ENCODE results near the gene DERL3.
A peak's percentile ranks its signal among the peaks of the same experiment; 100 is the strongest.

DERL3 gene

DNA sequence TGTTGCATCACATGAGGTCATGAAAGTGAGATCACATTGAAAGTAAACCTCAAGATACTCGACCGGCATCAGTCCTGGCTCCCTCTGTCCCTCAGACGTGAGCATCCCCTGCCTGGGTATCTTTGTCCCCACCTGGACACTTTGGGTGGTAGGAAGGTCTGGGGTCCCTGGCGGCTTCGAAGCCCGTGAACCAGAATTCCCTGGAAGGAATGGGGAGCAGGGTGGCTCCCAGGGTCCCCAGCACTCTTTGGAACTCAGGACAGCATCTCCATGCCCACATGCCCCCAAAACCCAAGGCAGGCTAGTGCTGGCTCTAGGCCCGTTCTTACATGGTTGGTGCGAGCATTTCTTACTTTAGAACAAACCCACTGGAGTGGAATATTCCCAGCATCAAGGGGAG lies 7.5 kb downstream of the DERL3 start:
- DNase-seq (ENCODE audit: low read depth): no peak

DNA sequence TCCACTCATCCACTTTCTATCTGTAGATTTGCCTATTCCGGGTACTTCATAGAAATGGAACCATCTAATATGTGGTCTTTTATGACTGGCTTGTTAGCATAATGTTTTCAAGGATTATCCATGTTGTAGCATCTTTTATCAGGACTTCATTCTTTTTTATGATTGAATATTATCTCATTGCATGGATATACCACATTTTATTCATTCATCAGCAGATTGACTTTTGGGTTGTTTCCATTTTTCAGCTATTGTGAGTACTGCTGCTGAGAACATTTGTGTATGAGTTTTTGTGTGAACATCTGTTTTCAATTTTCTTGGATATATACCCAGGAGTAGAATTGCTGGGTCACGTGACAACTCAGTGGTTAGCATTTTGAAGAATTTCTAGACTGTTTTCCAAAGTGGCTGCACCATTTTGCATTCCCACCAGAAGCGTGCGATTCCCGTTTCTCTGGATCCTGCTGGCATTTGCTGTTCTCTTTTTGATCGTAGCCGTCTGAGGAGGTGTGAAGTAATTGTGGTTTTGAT lies 8.9 kb downstream of the DERL3 start:
- DNase-seq (ENCODE audit: low read depth): peak; percentile 84

DNA sequence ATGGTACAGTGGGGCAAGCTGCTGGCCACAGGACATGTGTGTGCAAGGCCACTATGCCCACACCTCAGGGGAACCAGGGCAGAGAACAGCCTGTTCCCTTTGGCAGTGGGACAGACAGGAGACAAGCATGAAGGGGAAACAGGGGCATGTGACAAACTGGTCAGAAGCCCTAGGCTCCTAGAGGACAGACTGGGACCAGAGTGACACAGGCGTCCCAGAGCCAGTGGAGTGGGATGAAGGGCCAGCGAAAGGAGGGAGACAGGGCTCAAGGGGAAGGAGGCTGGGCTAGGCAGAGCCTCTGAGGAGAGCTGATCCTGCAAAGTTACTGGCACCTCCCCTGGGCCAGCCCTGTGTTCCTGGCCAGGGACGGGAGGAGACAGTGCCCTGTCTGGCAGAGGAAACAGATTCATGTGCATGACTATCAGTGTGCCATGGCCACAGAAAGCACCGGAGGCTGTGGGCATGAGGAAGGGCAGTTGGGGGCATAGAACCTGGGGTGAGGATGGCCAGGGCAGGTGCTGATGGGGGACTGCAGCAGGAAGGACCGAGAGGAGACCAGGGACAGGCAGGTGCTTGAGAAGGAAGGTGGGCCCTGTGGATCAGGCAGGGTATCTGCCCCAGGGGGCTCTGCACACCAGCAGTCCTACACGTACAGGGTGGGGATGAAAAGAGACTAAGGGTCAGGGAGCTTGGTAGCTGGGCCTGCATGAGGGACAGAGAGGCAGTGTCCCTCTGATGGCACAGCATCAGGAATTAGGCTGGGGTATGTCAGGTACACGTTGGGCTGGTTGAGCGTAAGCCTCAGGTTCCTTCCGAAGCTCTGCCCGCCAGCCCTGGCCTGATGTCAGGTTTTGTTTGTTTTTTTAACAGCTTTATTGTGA lies 9.8 kb downstream of the DERL3 start:
- DNase-seq (ENCODE audit: low read depth): no peak

DNA sequence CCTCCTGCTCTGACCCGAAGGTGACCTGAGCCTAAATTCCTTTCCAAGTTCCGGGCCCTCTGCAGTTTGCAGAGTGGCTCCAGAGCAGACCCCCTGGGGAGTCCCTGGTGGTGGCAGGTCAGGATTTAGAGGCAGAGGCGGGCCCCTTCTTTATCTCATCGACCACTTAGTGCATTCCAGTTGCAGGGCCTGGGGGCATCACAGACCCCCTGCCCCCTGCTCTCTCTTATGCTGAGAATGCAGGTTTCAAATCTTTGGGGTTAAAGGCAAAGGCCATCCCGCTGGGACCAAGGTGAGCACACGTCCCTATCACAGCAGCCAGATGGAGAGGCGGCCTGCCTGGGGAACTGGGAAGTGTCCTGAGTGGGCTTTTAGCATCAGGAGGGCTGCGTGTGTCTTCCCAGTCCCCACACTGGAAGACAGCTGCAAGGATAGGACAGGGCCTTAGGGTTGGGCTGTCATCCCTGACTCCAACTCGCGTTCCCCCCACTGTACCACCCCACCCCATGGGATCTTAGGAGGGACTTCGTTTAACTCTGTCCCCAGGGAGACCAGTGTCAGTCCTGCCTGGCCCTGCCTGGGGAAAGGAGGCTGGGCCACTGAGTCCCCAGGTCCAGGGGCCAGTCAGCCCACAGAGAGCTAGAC lies 11.3 kb downstream of the DERL3 start:
- no peak for DNase-seq (ENCODE audit: low read depth)

DNA sequence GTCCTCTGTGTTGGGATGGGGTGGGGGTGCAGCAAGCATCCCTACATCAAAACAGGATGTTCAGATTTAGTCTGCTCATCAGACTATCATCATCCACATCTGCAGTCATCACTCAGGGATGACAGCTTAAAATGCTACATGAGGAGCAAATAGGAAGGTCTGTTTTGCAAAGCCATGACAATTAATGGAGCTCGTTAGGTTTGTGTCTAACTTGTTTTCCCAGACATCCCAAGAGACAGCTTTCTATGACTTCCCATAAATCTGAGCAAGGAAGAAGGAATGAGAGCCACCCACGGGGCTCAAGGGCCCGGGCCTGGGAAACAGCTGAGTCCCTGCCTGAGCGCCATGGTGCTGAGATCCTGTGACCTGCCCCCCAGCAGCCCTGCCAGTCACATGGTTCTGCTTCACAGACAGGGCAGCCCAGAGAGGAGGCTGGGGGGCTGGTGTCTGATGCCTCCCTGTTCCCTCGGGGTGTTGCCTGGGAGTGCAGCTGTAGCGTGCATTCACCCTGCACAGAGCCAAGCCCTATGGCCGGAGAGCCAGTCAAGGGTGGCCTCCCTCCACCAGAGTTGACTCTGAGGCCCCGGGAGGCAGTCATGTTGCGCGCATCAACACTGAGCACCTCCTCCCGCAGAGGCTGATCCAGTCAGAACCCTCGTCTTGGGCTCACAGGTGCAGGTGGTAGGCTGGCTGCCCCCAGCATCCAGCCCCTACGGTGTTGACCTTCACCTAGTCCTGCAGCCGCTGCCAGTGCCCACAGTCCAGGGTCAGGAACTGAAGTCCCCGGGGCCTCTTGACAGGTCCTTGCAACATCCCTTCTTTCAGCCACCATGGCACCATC lies 12.1 kb downstream of the DERL3 start:
- DNase-seq (ENCODE audit: low read depth): no peak

DNA sequence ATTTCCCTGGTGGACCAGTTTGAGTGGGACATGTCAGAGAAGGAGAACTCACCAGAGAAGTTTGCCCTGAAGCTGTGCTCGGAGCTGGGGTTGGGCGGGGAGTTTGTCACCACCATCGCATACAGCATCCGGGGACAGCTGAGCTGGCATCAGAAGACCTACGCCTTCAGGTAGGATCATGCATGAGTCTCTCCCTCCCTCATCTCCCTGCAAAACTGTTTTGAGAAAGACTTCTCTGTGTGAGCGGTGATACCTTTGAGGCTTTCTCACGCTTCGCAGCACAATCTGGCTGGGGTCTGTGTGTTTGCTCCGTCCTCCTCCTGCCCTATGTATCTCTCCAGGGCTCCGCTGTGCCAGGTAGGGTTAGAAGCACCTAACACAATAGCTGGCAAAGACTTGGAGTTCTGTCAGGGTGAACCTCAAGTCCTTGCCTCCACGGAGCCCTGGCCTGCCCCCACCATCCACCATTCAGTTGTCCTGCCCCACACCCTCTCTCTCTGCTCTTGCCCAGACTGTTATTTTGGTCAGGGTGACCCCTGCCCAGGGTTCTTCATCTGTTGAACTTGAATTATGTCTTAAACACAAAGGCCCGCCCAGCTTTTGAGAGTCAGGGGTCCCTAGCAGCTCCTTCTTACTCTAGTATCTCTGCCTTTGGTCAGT lies 13.4 kb downstream of the DERL3 start:
- no peak for DNase-seq (ENCODE audit: low read depth)

DNA sequence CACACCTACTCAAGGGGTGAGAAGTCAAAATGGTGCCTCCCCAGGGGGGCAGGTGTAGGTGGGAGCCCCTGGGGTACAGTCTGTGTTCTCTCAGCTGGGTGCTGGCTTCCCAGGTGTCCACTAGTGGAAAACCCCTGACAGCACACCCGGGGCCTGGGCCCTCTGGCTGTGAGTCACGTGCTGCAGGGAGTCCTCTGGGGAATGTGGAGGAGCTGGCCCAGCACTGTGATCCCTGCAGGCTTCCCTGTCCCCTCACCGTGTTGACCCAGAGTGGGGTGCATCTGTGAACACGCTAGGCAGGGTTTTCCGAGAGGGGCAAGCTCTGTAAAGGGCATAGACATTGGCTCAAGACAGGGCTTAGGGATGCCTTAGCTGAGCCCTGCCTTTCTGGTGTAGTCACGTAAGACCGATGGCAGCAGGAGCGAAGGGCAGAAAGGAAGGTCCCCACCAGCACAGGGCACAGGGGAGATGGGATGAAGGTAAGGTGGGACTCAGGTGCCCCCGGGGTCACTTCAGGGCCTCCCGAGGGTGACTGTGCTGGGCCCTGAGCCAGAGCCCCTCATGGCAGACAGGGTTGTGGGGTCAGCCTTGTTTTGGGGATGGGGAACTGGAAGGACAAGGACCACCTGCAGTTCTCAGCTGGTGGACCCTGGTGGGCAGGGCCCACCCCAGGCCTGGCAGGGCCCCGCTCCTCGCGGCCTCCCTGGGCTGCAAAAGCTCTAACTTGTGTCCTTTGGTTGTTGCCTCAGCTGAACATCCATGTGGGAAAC lies 14.1 kb downstream of the DERL3 start:
- no peak for DNase-seq (ENCODE audit: low read depth)

DNA sequence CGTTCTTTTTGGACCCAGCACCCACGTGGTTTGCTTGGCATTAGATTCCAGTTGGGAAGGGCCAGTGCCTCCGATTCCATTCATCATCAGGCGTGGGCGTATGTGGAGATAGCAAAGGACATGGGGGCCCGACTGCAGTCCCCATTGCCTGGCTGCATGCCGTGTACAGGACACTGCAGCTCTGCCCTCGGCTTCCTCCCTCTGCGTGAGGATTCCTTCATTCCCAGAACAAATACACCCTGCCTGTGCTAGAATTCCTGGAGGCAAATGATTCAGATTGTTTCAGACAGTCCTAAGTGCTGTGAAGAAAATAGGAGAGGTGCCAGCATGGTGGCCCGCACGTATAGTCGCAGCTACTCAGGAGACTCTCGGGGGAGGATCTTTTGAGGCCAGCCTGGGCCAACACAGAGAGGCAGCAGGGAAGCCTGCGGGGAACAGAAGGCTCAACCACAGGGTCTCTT lies 15.4 kb downstream of the DERL3 start:
- no peak for DNase-seq (ENCODE audit: low read depth)

DNA sequence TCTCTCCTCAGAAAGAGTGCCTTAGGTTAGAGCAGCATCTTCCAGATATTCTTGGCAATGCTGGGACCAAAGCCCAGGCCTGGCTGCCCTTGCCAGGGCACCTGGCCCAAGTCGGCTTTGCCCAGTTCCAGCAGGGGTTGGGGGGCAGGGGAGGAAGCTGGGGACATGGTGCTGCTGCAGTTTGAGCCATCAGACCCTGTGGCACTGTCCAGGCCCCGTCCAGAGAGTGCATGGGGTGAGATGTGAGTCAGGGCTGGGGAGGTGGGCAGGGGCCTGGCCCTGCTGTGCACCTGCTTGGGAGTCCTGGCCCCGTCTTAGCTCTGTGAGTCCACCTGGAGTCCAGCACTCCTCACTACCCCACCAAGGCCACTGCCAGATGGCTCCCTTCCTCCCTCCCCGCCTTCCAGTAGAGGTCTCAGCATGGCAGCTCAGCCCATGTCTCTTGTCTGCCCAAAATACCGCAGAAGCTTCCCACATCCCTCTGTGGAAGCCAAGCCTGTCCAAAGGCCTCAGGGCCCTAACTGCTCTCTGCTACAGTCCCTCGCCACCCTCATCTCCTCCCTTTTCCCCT lies 16.6 kb downstream of the DERL3 start:
- DNase-seq (ENCODE audit: low read depth): no peak

DNA sequence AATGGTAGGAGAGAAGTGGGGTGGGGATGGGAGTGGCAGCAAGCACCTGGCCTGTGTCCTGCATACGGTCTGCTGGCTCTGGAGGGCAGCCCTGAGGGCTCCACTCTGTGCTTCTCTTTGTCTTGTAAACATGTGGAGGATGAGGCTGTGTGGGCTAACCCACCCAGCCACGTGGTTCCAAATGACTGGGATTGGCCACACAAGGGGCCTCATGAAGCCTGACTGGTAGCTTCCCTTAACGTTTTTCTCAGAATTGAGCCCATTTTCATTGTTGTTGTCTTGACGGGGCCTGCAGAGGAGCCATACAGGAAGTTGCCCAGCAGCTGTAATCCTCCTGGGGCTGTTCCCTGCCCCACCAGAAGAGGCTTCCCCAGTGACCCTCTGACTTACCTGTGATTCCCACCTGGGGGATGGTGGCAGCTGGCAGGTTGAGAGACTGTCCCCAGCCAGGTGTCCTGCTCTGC lies 18.0 kb downstream of the DERL3 start:
- no peak for DNase-seq (ENCODE audit: low read depth)

DNA sequence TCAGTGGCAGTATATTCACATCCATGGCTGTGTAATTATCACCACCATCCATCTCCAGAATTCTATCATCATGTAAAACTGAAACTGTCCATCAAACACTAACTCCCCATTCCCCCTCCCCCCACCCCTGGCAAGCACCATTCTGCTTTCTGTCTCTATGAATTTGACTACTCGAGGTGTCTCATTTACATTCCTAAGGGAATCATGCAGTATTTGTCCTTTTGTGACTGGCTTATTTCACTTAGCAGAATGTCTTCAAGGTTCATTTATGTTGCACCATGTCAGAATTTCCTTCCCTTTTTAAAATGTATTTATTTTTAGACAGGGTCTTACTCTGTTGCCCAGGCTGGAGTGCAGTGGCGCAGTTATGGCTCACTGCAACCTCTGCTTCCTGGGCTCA lies 20.3 kb downstream of the DERL3 start:
- DNase-seq (ENCODE audit: low read depth): no peak

DNA sequence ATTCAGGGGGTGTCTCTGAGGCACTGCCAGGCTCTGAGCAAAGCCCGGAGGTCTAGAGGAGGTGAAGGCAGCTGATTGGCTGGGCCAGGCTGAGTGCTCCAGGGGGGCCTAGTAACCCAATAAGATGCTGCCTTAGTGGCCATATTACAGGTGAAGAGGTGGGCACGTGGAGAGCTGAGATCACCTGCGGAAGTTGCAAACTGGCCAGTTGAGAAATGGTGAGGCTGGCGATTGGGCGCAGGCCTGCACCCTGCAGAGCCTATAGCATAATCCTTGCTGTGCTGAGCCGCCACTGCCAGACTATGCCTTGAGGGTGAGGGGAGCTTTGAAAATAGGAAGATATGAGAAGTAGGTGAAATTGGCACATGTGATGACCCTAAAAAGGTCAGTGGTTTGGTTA lies 21.7 kb downstream of the DERL3 start:
- DNase-seq (ENCODE audit: low read depth): no peak

DNA sequence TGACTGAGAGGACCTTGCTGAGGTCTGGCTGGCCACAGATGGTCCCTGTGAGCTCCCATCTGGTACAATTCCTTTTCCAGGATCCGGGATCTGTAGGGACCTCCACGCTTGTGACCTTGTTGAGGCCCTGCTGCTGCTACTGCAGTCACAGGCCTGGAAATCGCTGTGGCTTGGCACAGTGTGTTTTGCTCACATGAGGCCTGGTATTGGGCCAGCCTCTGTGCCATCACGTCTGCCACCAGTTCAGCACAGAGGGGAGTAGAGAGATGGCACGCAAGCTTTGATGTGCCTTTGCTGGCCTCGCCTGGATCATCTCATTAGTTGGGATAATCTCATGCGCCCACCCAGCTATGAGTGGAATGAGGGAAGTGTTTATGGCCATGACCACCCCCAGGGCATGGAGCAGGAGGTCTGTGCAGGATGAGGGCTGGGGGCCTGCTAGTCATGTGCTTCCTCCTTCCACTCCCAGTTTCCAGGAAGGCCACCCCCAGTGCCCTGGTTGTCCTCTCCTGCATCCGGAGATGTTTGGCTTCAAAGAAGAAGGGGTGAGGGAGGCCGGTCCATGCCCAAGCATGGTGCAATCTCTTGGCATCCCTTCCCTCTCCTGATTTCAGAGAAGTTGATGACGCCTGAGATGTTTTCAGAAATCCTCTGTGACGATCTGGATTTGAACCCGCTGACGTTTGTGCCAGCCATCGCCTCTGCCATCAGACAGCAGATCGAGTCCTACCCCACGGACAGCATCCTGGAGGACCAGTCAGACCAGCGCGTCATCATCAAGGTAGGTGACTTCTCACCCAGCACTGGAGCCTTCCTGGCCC lies 22.4 kb downstream of the DERL3 start:
- no peak for DNase-seq (ENCODE audit: low read depth)

DNA sequence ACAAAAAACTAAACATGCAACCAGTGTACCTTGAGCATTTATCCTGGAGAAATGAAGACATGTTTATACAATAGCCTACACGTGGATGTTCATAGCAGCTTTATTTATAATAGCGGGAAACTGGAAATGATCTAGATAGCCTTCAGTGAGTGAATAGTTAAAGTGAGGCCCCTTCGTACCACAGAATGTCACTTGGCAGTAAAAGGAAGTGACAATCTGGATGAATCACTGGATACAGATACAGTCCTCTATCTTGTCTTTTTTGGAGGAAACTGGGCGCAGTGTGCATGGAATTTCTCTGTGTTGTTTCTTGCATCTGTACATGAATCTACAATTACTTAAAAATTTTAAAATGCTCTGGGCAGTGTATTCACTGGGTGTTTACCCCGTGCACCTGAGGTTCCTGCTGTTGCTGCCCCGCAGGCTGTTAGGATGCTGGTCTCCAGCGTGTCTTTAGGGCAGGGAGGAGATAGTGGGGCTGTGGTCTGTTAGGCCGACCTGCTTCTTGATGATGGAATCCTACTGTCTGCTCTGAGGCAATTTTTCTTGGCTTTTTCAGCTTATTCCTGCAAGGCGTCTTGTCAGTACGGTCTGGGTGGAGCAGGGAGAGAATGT lies 23.2 kb downstream of the DERL3 start:
- no peak for DNase-seq (ENCODE audit: low read depth)

DNA sequence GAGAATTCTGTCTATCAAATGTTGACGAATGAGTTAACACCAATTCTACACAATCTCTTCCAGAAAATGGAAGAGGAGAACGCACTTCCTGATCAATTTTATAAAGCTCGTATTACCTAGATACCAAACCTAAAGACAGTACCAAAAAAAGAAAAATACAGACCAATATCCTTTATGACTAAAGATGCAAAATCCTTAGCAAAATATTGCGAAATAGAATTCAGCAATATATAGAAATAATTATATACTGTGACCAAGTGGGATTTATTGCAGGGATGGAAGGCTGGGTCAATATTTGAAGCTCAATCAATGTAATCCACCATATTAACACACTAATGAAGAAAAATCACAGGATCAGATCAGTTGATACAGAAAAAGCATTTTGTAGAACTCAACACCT lies 26.4 kb downstream of the DERL3 start:
- DNase-seq (ENCODE audit: low read depth): no peak

DNA sequence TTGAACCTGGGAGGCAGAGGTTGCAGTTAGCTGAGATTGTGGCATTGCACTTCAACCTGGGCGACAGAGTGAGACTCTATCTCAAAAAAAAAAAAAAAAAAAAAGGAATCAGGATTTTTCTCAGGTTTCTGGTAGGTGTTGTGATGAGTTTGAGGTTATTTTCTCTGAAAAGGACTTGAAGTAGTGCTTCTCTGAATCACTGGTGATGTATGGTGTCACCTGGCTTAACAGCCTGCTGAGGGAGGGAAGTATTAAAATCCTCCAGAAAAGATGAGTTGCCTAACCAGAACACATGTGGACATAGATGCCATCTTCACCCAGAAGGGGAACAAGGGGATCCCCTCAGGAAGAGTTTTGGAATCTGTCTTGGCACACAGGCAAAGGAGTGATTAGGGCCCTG lies 32.0 kb downstream of the DERL3 start:
- DNase-seq (ENCODE audit: low read depth): no peak

DNA sequence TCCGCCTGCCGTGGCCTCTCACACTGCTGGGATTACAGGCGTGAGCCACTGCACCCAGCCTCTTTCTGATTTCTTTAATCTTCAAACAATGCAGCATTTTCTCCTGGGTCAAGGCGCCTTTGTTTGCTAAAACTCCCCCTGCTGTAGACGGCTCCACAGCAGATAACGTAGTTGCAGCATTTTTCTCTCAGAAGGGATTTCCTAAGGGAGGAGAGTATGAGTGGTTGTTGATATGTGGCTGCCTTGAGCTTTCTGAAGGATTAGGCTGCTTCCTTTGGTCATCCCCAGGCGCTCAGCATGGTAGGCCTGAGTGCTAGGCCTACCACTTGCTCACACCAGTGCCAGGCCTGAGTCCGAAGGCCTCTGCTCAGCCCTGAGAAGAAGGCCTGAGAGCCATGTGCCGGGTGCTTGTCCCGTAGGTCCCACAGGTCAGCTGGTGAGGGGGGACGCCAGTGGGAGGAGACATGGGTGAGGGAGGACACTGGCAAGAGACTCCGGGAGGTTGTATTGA lies 34.0 kb downstream of the DERL3 start:
- peak; percentile 91 for DNase-seq (ENCODE audit: low read depth)

DNA sequence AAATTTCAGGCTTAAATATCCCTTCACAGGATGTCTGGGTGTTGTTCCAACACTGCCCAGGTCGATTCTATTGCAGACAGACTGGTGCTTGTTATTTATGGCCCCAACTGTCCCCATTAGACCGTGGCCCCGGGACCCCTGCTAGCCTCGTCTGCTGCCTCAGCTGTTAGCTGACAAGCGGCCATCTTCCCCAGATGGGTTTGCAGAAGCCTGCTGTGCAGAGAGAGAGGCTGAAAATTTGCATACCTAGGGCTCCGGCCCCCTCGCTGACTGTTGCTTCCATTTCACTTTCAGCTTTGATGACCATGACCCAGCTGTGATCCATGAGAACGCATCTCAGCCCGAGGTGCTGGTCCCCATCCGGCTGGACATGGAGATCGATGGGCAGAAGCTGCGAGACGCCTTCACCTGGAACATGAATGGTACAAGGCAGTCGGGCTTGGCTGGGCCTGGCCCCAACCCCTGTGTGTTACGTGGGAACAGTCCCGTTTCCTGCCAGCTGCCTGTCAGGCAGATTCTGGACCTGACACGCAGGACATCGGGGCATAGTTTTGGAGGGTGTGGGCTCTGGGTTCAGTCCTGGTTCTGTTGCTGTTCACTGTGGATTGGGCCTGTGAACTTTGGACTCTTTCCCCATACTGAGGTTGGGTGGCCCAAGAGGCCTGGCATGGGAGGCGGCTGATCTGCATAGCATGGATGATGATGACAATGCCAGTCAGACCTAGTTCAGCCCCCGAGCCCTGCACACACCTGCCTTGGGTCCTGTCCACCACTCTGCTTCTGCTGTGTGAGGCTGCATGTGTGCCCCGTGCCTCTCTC lies 35.6 kb downstream of the DERL3 start:
- DNase-seq (ENCODE audit: low read depth): no peak
